Karpas-422 (cell line): ENCODE measurements around the gene ASTN2. TPM values are rescaled to one million over a fixed set of nuclear protein-coding genes. Genes with fewer than 3 reads are reported as not detected.
A peak's percentile ranks its signal among the peaks of the same experiment; 100 is the strongest.

Source experiments
- DNase-seq: peaks from one replicate; pipeline ENCODE4 v3.0.0-alpha.2; 2015
- H2AFZ ChIP-seq: fragments of 200-600 bp; sonication (generic); 2 replicates; pipeline ENCODE4 v1.6.1; 2014; ENCODE audit warnings: antibody characterized with exemption, low read length, mixed read lengths
- H3K27ac ChIP-seq: fragments of 200-600 bp; sonication (generic); 2 replicates; pipeline ENCODE4 v1.5.1; 2014; ENCODE audit warnings: mild to moderate bottlenecking, low read length, moderate library complexity
- H3K27me3 ChIP-seq: fragments of 200-600 bp; sonication (generic); 2 replicates; pipeline ENCODE4 v1.6.1; 2014; ENCODE audit warnings: low read length, mixed read lengths
- H3K36me3 ChIP-seq: fragments of 200-600 bp; sonication (generic); 2 replicates; pipeline ENCODE4 v1.6.1; 2014; ENCODE audit warnings: low read length, mixed read lengths; ENCODE audit not compliant: insufficient read depth
- H3K4me1 ChIP-seq: fragments of 200-600 bp; sonication (generic); 2 replicates; pipeline ENCODE4 v1.6.1; 2014; ENCODE audit warnings: mild to moderate bottlenecking, low read length, mixed read lengths
- H3K4me2 ChIP-seq: fragments of 200-600 bp; sonication (generic); 2 replicates; pipeline ENCODE4 v1.6.1; 2014; ENCODE audit warnings: low read length, low read depth, mild to moderate bottlenecking; ENCODE audit not compliant: poor library complexity, severe bottlenecking
- H3K4me3 ChIP-seq: fragments of 200-600 bp; sonication (generic); 2 replicates; pipeline ENCODE4 v1.5.1; 2014; ENCODE audit warnings: mild to moderate bottlenecking, antibody characterized with exemption, low read length, mixed read lengths
- H3K79me2 ChIP-seq: fragments of 200-600 bp; sonication (generic); 2 replicates; pipeline ENCODE4 v1.6.1; 2014; ENCODE audit warnings: mild to moderate bottlenecking, low read length, mixed read lengths
- H3K9ac ChIP-seq: fragments of 200-600 bp; sonication (generic); 2 replicates; pipeline ENCODE4 v1.6.0; 2014; ENCODE audit warnings: low read length
- H3K9me2 ChIP-seq: fragments of 200-600 bp; sonication (generic), shearing (Covaris generic); replicated peaks from 2 replicates; pipeline ENCODE4 v1.6.0; 2014; ENCODE audit warnings: mild to moderate bottlenecking, low read length, moderate library complexity; ENCODE audit not compliant: insufficient read depth
- H3K9me3 ChIP-seq: fragments of 300-700, 200-600 bp; sonication (generic); 2 replicates; pipeline ENCODE4 v1.6.1; 2014; ENCODE audit warnings: low read length, mixed read lengths
- H4K20me1 ChIP-seq: fragments of 200-600 bp; sonication (generic); 2 replicates; pipeline ENCODE4 v1.6.1; 2014; ENCODE audit warnings: mild to moderate bottlenecking, antibody characterized with exemption, low read length, low read depth; ENCODE audit not compliant: insufficient read depth
- total RNA-seq: library from RNA; depleted of rRNA; stranded (reverse); fragments of >200 nt; shearing (Covaris generic); gene quantifications from 2 replicates; pipeline ENCODE4 v1.2.3, GENCODE V29; 2014; ENCODE audit warnings: low replicate concordance

Gene ASTN2
- total RNA-seq, 1 experiment from 2014 or later = 5.3 TPM

- no peaks in the 10 kb centered on the region for H3K4me1 ChIP-seq
- H3K27me3 ChIP-seq = no peaks in the 10 kb centered on the region
- H3K4me2 ChIP-seq = no peak overlapping the region
- no peak overlapping the region for H3K4me3 ChIP-seq
- no peak overlapping the region for H3K27ac ChIP-seq
- H2AFZ ChIP-seq = no peak overlapping the region
- peaks cover 3% of the 10 kb centered on the region; the same call in 1 of the 2 replicates for H4K20me1 ChIP-seq
- no peaks in the 10 kb centered on the region for H3K9me3 ChIP-seq
- no peaks in the 10 kb centered on the region for H3K79me2 ChIP-seq
- no peaks in the 10 kb centered on the region for H3K36me3 ChIP-seq
- no peak overlapping the region for H3K9ac ChIP-seq
- H3K9me2 ChIP-seq = no peaks in the 10 kb centered on the region
- DNase-seq = no peak
Observed at GRCh38 chr9:116580853-116581252, 834.0 kb downstream of the ASTN2 start.

- Histone ChIP-seq H3K79me2 (no peaks in the 10 kb centered on the region), H3K9ac (no peak overlapping the region), H3K27ac (no peak overlapping the region), H3K4me3 (no peak overlapping the region), H3K9me3 (no peaks in the 10 kb centered on the region), H2AFZ (no peak overlapping the region), H3K4me2 (no peak overlapping the region), H3K4me1 (no peaks in the 10 kb centered on the region), H3K9me2 (no peaks in the 10 kb centered on the region), H3K27me3 (no peaks in the 10 kb centered on the region), H3K36me3 (no peaks in the 10 kb centered on the region), H4K20me1 (0 out of 2 replicates have a peak, but pooled peaks cover 4% of the 10 kb centered on the region)
- no peak for DNase-seq
Observed at GRCh38 chr9:116576386-116576785, 838.5 kb downstream of the ASTN2 start.

- Histone ChIP-seq H3K36me3 (no peaks in the 10 kb centered on the region), H3K79me2 (no peaks in the 10 kb centered on the region), H3K4me2 (no peak overlapping the region), H2AFZ (no peak overlapping the region), H3K4me1 (no peaks in the 10 kb centered on the region), H4K20me1 (0 out of 2 replicates have a peak, but pooled peaks cover 4% of the 10 kb centered on the region), H3K9me2 (no peaks in the 10 kb centered on the region), H3K4me3 (no peak overlapping the region), H3K9me3 (no peaks in the 10 kb centered on the region), H3K27me3 (no peaks in the 10 kb centered on the region), H3K9ac (no peak overlapping the region), H3K27ac (no peak overlapping the region)
- DNase-seq = no peak
Observed at GRCh38 chr9:116574027-116574679, 840.7 kb downstream of the ASTN2 start.

- H3K27me3 ChIP-seq = no peaks in the 10 kb centered on the region
- DNase-seq = peak; percentile 84
- H3K4me3 ChIP-seq = no peak overlapping the region
- no peak overlapping the region for H2AFZ ChIP-seq
- H3K9ac ChIP-seq = no peak overlapping the region
- no peaks in the 10 kb centered on the region for H3K79me2 ChIP-seq
- no peaks in the 10 kb centered on the region for H3K9me3 ChIP-seq
- no peak overlapping the region for H3K4me2 ChIP-seq
- H3K36me3 ChIP-seq = no peaks in the 10 kb centered on the region
- H3K27ac ChIP-seq = no peak overlapping the region
- no peaks in the 10 kb centered on the region for H3K9me2 ChIP-seq
- H4K20me1 ChIP-seq = 0 out of 2 replicates have a peak, but pooled peaks cover 4% of the 10 kb centered on the region
- no peaks in the 10 kb centered on the region for H3K4me1 ChIP-seq
Observed at GRCh38 chr9:116572095-116572748, 842.6 kb downstream of the ASTN2 start.

GRCh38 chr9:116569111-116569510, 845.7 kb downstream of the ASTN2 start:
- H3K9me3 ChIP-seq = no peaks in the 10 kb centered on the region
- no peaks in the 10 kb centered on the region for H3K79me2 ChIP-seq
- no peak overlapping the region for H3K4me2 ChIP-seq
- H2AFZ ChIP-seq = no peak overlapping the region
- no peak overlapping the region for H3K4me3 ChIP-seq
- 0 out of 2 replicates have a peak, but pooled peaks cover 4% of the 10 kb centered on the region for H4K20me1 ChIP-seq
- H3K4me1 ChIP-seq = no peaks in the 10 kb centered on the region
- no peaks in the 10 kb centered on the region for H3K9me2 ChIP-seq
- no peaks in the 10 kb centered on the region for H3K36me3 ChIP-seq
- H3K9ac ChIP-seq = no peak overlapping the region
- H3K27me3 ChIP-seq = no peaks in the 10 kb centered on the region
- no peak for DNase-seq
- H3K27ac ChIP-seq = no peak overlapping the region

- H3K4me1 ChIP-seq = no peaks in the 10 kb centered on the region
- H4K20me1 ChIP-seq = 0 out of 2 replicates have a peak, but pooled peaks cover 4% of the 10 kb centered on the region
- DNase-seq = no peak
- no peaks in the 10 kb centered on the region for H3K27me3 ChIP-seq
- H3K36me3 ChIP-seq = no peaks in the 10 kb centered on the region
- no peaks in the 10 kb centered on the region for H3K79me2 ChIP-seq
- no peaks in the 10 kb centered on the region for H3K9me3 ChIP-seq
- H2AFZ ChIP-seq = no peak overlapping the region
- no peak overlapping the region for H3K4me2 ChIP-seq
- H3K27ac ChIP-seq = no peak overlapping the region
- no peaks in the 10 kb centered on the region for H3K9me2 ChIP-seq
- H3K4me3 ChIP-seq = no peak overlapping the region
- no peak overlapping the region for H3K9ac ChIP-seq
Observed at GRCh38 chr9:116566677-116567488, 848.0 kb downstream of the ASTN2 start.

- Histone ChIP-seq H4K20me1 (0 out of 2 replicates have a peak, but pooled peaks cover 4% of the 10 kb centered on the region), H3K79me2 (no peaks in the 10 kb centered on the region), H3K36me3 (no peaks in the 10 kb centered on the region), H3K9me3 (no peaks in the 10 kb centered on the region), H3K4me3 (no peak overlapping the region), H3K9me2 (no peaks in the 10 kb centered on the region), H3K27me3 (no peaks in the 10 kb centered on the region), H3K4me1 (no peaks in the 10 kb centered on the region), H2AFZ (no peak overlapping the region), H3K4me2 (no peak overlapping the region), H3K9ac (no peak overlapping the region), H3K27ac (no peak overlapping the region)
- DNase-seq = no peak
Observed at GRCh38 chr9:116565986-116566385, 848.9 kb downstream of the ASTN2 start.

GRCh38 chr9:116564266-116564793, 850.5 kb downstream of the ASTN2 start:
- no peaks in the 10 kb centered on the region for H3K27me3 ChIP-seq
- no peak overlapping the region for H3K27ac ChIP-seq
- H3K9me3 ChIP-seq = no peaks in the 10 kb centered on the region
- no peak overlapping the region for H3K4me2 ChIP-seq
- no peak overlapping the region for H3K9ac ChIP-seq
- no peaks in the 10 kb centered on the region for H3K36me3 ChIP-seq
- DNase-seq = no peak
- no peaks in the 10 kb centered on the region for H3K9me2 ChIP-seq
- H4K20me1 ChIP-seq = 0 out of 2 replicates have a peak, but pooled peaks cover 4% of the 10 kb centered on the region
- no peak overlapping the region for H2AFZ ChIP-seq
- H3K4me3 ChIP-seq = no peak overlapping the region
- no peaks in the 10 kb centered on the region for H3K4me1 ChIP-seq
- no peaks in the 10 kb centered on the region for H3K79me2 ChIP-seq
